Measurements from ENCODE around the gene SH2D4B.

SH2D4B gene

DNA sequence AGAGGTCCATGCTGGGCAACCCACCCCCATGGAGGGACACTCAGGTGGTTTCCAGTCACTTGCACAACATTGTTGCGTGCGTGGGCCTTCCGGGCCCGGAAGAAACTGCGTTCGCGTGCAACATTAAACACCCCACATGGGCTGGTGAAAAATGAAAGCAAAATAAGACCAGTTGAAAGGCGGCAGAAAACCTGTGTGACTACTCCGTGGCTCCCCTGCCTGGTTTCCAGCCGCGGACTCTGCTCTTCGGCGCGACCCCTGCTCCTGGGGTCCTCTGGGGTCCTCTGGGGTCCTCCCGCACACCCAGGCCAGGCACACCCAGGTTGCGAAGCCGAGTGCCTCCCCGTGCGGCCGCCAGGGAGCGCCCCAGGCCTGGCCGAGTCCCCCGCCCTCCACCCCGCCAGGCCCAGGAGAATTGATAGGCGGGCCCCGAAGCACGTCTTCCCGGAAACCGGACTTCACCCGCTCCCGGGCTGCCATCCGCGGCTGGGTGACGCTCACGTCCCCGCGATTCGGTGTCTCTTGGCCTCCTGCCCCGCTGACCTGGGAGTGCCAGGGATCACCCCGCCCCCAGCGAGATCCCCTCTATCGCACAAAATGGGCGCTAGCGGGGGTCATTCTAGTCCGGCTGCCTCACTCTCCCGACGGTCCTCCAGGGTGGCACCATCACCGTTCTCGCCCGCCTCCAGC lies 1.9 kb upstream of the SH2D4B start:
- DNase-seq (ENCODE audit: low read depth), result peak; percentile 59
- peak overlapping the region; percentile 51 for H3K4me3 ChIP-seq (ENCODE audit: low read length)
- TF ChIP-seq, protein P1, sequence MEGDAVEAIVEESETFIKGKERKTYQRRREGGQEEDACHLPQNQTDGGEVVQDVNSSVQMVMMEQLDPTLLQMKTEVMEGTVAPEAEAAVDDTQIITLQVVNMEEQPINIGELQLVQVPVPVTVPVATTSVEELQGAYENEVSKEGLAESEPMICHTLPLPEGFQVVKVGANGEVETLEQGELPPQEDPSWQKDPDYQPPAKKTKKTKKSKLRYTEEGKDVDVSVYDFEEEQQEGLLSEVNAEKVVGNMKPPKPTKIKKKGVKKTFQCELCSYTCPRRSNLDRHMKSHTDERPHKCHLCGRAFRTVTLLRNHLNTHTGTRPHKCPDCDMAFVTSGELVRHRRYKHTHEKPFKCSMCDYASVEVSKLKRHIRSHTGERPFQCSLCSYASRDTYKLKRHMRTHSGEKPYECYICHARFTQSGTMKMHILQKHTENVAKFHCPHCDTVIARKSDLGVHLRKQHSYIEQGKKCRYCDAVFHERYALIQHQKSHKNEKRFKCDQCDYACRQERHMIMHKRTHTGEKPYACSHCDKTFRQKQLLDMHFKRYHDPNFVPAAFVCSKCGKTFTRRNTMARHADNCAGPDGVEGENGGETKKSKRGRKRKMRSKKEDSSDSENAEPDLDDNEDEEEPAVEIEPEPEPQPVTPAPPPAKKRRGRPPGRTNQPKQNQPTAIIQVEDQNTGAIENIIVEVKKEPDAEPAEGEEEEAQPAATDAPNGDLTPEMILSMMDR (conservative IDR thresholded peaks at IDR 0.05; ENCODE audit: low read length), result peak; percentile 48

DNA sequence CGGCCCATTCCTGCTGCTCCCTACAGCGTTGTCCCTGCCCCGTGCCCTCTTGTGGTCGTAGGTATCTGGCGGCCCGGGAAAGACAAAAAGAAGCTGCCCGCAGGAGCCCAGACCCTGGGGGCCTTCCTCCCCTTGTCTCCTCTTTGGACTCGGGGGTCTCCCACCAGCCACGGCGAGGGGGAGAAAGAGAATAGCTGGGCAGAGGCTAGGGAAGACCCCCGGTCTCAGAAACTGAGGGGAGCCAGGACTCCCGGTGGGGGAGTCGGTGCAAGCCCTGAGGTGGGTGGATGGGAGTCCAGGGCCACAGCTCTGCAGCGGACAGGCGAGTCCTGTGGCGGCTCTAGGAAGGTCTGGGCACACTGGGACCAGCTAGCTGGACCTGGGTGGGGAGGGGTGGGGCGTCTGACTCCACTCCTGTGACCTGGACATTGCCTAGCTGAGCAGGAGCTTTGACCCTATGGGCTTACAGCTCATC lies 1.3 kb upstream of the SH2D4B start:
- DNase-seq (ENCODE audit: low read depth), result no peak
- TF ChIP-seq, protein P1 (conservative IDR thresholded peaks at IDR 0.05; ENCODE audit: low read length), result no peak
- peak overlapping the region; percentile 51 for H3K4me3 ChIP-seq (ENCODE audit: low read length)

DNA sequence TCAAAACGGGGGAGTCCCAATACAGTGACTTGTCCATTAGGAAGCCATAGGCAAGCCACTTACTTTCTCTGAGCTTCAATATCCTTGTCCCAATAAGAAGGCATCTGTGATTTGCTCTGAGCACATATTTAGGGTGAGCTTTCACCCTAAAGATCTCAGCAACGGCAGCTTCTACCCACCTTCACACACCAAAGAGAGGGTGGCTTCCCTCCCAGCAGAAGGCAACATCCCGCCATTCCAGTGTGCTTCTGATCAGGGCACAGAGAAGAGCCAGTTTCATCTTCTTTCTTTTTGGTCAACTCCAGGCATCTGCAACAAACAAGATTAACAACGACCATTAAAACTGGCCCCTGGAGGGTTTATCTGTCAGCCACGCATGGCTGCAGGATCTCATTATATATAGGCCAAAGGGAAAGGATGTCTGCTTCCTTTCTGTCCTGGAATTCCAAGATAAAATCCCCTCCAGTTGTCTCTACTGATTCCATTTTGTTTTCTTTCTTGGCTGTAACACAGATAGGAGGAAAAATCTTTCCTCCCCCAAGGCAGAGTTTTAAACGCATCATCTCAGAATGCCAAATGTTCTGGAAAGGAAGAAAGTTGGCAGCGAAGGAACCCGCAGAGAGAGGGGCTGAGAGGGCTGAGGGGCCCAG lies 491 bp upstream of the SH2D4B start:
- H3K4me3 ChIP-seq (ENCODE audit: low read length), result no peak overlapping the region
- DNase-seq (ENCODE audit: low read depth), result no peak
- TF ChIP-seq, protein P1 (conservative IDR thresholded peaks at IDR 0.05; ENCODE audit: low read length), result no peak

DNA sequence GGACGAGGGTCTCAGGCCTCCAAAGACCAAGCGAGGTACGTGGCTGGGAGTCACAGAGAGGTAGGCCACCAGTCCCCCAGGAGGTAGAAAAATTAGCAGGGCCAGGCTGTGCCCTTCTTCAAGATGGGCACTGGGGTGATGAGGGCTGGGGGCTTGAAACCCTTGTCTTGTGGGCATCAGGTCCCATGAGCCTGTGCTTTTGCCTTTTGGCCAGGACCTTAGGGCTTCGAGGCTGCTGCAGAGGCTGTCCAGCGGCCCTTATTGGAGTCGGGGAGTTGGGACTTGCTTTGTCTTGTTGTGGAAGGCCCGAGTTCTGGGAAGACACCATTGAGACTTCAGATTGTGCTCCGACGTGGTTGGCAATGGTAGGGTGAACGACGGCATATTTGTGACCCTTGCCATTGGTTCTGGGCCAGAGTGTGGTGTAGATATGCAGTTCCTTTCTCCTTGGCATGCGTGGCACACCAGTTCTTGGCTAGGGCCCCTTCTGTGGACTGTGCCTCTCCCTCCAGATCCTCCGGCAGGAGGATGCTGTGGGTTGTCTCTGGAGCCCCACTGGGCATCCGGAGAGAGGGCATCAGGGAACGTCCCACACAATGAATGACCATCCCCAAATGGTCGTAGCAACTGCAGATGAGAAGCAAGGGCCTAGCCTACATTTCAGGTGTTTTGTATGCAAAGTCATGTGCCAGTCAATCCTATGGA lies 931 bp downstream of the SH2D4B start:
- no peak for DNase-seq (ENCODE audit: low read depth)
- H3K4me3 ChIP-seq (ENCODE audit: low read length), result no peak overlapping the region
- TF ChIP-seq, protein P1 (conservative IDR thresholded peaks at IDR 0.05; ENCODE audit: low read length), result no peak

DNA sequence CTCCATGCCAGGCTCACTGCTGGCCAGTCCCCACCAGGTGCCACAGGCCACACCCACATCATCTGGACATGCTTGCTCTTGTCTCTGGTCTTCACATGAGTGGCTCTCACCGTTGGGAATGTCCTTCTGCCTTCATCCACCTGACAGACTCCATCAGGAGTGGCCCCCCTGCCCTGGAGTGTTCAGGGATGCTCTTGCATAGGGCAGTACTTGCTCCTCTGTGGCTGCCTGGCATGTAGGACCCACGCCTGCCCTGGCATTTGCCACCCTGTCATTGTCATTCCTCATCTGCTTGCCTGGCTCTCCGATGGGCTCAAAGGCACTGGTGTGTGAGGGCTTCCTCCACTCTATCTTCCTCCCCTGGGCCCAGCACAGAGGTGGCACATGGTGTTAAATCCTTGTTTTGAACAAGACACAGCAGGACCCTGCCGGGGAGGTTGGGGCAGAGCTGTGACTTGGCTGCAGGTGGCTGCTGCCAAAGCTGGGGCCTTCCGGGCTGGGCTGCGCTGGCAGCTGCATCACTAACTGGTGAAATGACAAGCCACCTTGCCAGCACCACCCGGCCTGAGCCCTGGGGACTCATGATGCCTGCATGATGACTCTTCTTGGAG lies 1.8 kb downstream of the SH2D4B start:
- DNase-seq (ENCODE audit: low read depth), result no peak
- no peak overlapping the region for H3K4me3 ChIP-seq (ENCODE audit: low read length)
- TF ChIP-seq, protein P1 (conservative IDR thresholded peaks at IDR 0.05; ENCODE audit: low read length), result no peak

DNA sequence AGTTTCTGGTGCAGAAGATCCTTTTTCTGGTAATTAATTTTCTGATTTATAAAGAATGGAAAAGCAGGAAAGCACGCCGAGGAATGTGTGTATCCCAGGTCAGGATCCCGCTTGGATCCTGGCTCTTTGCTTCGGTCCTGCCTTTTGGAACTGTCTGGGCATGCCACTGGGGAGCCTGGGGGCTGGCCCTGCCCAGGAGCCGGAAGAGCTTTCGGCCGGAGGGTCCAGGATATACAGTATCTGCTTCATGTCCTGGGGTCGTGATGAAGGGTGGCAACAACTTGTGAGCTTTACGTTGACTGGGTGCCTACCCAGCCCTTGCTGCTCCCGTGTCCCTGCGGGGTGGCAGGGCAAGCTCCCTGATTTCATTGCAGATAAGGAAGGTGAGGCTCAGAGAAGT lies 2.4 kb downstream of the SH2D4B start:
- H3K4me3 ChIP-seq (ENCODE audit: low read length), result no peak overlapping the region
- DNase-seq (ENCODE audit: low read depth), result no peak
- TF ChIP-seq, protein P1 (conservative IDR thresholded peaks at IDR 0.05; ENCODE audit: low read length), result no peak

Measured in AG10803 (cell line).